SK-N-SH treated with all-trans-retinoic acid at 6 μM for 48 hours (cell line): ENCODE data around the gene CEMIP.

Source experiments
- SNAI2 ChIP-seq: fragments of 250-450 bp; sonication (Bioruptor Pico); IDR thresholded peaks from 2 replicates; pipeline ENCODE4 v1.5.0; 2020; ENCODE audit warnings: mild to moderate bottlenecking, moderate library complexity
- TF ChIP-seq, protein P1 (sequence below): fragments of 250-450 bp; sonication (Bioruptor Pico); IDR thresholded peaks from 2 replicates; pipeline ENCODE4 v1.8.0; 2020; ENCODE audit warnings: mild to moderate bottlenecking, moderate library complexity, borderline replicate concordance

DNA sequence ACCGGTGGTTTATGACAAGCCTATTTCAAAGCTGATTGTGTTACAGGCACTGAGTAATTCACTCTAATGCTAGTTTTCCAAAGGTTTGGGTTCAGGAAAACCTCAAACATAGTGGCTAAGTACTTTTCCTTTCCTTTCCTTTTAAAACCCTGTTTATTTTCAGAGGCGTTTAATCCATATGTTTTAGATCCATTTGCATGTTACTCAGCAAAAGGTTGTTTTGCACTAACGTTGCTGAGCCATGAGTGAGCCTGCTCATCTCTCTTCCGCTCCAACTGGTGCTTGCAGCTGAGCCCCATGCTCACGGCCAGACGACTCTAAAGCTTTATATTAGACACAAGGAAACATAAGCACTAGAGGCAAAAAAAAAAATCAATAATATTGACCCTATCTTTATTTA, 9.4 kb downstream of the CEMIP start:
- TF ChIP-seq, protein P1, sequence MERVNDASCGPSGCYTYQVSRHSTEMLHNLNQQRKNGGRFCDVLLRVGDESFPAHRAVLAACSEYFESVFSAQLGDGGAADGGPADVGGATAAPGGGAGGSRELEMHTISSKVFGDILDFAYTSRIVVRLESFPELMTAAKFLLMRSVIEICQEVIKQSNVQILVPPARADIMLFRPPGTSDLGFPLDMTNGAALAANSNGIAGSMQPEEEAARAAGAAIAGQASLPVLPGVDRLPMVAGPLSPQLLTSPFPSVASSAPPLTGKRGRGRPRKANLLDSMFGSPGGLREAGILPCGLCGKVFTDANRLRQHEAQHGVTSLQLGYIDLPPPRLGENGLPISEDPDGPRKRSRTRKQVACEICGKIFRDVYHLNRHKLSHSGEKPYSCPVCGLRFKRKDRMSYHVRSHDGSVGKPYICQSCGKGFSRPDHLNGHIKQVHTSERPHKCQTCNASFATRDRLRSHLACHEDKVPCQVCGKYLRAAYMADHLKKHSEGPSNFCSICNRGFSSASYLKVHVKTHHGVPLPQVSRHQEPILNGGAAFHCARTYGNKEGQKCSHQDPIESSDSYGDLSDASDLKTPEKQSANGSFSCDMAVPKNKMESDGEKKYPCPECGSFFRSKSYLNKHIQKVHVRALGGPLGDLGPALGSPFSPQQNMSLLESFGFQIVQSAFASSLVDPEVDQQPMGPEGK, result no peak
- TF ChIP-seq SNAI2 (CRISPR knock-in tag), result no peak
